ENCODE results near the gene OSGIN1.
"Not testable (repeated sequence)": the region's sequence is repeated elsewhere in the genome, so short reads cannot be mapped to it uniquely, and the experiment has no call there.

Gene OSGIN1

DNA sequence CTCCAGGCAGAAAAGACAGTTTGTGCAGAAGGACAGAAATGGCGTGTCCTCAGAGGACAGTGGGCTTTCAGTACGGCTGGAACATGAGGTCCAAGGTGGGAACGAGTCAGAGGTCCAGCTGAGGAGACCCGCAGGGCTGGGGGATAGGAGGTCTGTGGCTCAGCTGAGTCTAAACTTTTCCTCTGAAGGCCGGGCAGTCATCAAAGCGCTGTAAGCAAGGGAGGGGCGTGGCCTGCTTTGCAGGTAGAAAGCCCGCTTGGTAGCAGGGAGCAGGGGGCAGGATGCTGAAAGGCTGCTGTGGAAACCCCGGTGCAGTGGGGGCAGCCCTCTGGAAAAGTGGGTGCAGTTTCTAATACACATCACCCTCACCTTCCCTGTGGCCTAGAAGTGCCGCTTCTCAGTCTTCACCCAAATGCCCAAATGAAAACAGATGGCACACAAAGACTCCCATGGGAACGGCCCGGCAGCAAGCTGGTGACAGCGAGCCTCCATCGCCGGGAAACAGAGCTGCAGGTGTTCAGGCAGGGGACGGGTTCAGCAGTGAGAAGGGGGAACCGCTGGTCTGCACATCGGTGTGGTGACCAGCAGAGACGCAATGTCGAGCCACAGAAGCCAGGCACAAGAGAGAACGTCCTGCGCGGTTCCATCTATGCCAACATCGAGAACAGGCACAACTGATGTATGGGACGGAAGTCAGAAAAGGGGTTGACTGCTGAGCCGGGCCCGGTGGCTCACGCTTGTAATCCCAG lies 12.2 kb upstream of the OSGIN1 start:
- DNase-seq (ENCODE audit: low read depth, low spot score): no peak

DNA sequence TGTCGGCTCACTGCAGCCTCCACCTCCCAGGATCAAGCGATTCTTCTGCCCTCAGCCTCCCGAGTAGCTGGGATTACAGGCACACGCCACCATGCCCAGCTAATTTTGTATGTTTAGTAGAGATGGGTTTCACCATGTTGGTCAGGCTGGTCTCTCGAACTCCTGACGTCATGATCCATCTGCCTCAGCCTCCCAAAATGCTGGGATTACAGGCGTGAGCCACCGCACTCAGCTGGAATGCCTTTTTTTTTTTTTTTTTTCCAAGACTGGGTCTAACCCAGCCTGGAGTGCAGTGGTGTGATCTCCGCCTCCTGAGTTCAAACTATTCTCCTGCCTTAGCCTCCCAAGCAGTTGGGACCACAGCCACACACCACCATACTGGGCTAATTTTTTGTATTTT lies 11.5 kb upstream of the OSGIN1 start:
- DNase-seq (ENCODE audit: low read depth, low spot score): not testable (repeated sequence)

DNA sequence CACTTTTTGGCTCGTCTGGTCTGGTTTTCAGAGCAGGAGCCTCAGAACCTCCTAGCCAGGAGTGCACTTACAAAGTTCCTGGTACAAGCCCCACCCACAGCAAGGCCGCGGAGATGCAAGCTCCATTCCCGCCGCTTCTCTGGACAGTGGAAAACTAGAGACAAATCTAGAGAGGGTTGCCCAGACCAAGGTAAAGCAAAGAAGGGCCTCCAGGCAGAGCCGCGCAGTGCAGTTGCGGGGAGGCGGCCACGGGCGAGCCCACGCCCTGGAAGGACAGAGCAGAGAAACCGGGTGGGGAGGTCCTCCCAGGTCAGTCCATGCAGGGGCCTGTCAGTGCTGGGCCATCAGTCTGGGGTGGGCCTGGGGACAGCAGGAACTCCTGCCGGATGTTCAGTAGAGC lies 11.0 kb upstream of the OSGIN1 start:
- DNase-seq (ENCODE audit: low read depth, low spot score): no peak

DNA sequence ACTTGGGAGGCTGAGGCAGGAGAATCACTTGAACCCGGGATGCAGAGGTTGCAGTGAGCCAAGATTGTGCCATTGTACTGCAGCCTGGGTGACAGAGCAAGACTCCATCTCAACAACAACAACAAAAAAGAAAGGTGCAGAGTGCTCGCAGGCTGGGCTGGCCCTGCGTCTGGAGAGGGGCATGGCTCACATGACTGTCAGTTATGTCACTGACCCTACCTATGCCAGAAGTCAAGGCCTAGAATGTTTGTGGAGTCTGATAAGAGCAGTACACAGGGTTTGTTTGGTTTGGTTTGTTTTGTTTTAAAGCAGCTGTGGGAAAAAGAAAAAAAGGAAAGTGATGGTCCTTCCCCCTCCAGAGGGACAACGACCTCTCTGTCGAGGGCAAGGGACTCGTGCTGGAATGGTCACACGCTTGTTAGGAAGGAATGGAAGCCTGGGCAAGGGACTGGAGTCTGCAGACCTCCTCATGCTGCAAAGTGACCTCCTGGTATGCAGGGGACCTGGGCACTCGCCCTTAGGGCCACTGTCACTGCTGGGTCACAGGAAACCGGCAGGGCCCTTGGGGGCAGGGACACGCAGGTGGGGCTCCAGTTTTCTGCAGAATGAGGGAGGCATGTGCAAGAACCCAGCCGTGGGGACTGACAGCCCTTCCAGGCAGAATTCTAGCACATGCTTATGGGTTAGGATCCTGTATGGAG lies 10.1 kb upstream of the OSGIN1 start:
- no peak for DNase-seq (ENCODE audit: low read depth, low spot score)

DNA sequence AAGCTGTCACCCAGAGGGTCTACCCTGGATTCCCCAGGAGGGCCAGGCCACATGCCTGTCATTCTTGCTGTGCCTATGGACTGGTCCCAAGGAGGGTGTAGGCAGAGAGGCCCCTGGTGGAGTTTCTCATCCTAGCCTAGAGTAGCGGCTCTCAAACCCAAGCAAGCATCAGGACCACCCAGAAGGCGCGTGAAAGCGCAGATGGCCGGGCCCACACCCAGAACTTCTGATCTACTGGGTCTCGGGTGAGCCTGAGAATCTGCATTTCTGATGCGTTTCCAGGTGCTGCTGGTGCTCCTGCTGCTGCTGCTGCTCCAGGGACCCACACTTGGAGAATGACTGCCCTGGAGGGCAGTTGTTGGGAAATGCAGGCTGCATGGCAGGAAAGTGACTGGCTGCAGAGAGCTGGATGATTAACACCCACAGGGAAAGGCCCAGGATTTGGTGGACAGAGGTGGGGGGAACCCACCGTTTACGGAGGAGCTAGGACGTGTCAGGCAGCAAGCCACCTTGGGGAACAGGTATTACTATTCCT lies 9.5 kb upstream of the OSGIN1 start:
- DNase-seq (ENCODE audit: low read depth, low spot score): no peak

DNA sequence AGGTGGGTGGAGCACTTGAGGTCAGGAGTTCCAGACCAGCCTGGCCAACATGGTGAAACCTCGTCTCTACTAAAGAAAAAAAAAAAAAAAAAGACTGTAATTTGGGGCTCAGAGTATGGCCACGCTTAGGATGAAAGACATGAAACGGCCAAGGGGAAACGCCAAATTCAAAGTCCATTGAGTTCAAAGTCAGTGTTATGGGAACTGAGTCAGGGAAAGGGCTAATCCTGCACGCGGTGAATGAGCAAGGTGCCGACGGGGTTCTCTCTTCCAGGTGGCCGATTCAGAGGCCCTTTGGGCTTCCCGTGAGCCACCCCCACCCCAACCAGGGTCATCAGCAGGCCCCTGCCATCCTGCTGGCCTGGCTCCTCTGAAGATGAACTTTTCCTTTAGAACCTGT lies 7.5 kb upstream of the OSGIN1 start:
- no peak for DNase-seq (ENCODE audit: low read depth, low spot score)

DNA sequence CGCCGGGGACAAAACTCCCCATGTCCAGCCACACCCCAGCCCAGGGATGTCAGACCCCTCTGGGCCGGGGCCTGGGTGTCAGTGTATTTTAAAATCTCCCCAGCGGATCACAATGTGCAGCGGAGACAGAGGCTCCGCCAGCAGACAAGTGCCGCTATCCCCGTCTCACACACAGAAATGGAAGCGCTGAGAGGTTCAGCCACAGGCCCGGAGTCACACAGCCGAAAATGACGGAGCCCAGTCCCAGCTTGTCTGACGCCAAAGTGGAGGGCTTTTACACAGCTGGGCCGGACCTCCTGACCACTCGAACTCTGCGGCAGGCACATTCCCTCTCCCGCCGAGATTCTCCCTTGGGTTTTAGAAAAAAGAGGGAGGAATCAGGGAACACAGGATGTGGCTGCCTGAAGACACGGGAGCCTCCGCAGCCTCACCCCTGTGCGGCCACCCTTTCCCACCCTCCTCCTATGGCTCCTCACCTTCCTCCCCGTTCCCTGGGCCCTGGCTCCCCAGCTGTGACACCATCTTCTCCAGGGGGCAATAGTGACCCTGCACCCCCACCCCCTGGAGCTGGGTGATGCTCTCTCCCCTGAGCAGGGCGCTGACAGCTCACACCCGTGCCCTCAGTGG lies 6.8 kb upstream of the OSGIN1 start:
- DNase-seq (ENCODE audit: low read depth, low spot score): no peak

DNA sequence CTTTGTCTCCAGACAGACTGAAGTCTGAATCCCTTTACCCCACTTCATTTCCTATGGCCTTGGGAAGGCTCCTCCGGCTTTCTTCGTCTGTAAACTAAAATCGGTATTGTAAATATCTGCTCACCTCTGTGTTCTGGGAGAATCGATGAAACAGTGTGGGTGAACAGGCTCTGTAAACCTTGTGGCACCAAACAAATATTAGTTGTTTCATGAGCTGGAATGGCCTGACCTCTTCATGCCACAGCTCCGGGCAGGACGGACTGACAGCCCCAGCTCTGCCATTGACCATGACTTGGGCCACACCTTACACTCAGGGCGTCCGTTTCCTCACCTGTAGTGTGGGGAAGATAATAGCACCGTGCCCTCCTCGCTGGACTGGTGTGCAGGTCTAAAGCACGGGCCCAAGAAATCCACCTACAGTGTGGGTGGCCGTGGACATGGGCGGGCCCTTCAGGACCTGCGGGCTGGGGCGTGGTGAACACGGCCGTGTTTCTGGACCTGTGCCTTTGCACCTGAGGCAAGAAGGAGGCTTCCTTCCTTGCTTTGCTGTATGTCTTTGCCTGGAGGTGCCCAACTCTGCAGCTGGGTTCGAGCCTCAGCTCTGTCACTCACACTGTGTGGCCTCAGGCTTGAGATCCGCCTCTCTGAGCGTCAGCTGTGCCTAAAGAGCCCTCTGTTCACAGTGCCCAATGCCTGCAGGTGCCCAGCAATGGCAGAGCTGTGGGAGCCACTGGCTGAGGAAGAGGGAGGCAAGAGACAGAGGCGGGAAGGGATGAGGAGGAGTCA lies 6.1 kb upstream of the OSGIN1 start:
- no peak for DNase-seq (ENCODE audit: low read depth, low spot score)

DNA sequence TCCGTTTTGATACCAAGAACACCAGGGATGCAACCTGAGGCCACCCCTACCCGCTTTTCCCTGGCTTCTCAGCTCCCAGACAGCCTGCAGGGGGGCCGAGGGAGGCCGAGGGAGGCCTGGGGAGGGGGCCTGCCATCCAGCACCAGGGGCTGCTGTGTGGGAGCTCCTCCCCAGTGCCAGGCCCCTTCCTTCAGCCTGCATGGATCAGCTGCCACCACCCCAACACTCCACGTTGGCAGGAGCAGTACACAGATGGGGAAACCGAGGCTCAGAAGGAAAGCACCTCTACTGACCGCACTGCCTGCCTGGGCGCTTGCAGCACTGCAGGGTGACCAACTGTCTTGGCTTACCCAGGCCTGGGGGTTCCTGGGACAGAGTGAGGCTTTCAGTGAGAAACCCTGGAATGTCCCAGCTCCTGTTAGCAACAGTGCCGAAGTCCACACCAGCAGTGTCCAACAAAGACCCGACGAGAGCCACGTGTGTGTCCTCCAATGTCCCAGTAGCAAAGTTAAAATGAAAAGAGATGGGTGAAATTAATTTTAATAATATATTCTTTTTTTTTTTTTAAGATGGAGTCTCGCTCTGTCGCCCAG lies 5.3 kb upstream of the OSGIN1 start:
- DNase-seq (ENCODE audit: low read depth, low spot score): no peak

DNA sequence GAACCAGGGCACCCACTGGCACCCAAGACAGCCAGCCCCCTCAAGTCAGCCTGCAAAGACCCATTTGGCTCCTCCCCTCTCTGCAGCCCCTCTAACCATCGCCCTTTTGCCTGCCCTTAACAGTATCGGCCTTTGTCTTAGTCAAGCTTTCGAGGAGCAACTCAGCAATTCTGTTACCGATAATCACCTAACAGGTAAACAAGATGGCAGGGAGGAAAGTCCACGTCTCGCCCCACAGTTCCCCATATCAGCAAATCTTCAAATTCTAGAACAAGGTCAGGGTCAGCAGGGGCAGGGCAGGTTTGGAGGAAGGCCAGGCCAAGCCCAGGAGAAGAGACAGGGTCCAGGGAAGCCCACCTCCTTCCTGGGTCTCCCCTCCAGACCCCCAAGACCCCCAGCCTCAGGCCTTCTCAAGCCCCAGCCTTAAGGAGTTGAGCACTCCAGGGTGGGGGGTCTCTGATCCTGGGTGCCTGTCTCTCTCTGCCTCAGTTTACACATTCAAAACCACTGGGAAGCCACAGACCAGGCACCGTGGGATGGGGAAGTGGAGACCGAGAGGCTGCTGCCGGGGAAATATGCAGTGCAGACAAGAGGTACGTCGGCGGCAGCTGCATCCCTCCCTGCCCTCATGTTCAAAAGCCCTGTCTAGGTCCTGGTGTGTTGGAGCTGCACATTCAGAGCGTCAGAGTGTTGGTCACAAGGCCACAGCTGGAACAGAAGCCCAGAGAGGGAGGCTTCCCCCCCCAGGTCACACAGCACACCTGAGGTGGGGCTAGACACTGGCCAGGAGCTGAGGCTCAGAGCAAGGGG lies 3.9 kb upstream of the OSGIN1 start:
- no peak for DNase-seq (ENCODE audit: low read depth, low spot score)

DNA sequence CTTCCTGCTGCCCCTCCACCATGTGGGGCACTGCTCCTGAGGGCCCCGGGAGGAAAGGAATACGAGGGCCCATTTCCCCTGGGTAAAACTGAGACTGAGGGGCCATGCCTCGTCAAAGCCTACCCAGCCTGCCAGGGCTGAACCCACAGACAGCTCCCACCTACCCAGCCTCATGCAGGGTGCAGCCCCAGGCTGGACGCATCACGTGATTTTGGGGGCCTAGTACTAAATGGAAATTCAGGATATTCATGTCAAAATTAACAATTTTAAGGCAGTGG lies 3.4 kb upstream of the OSGIN1 start:
- no peak for DNase-seq (ENCODE audit: low read depth, low spot score)

DNA sequence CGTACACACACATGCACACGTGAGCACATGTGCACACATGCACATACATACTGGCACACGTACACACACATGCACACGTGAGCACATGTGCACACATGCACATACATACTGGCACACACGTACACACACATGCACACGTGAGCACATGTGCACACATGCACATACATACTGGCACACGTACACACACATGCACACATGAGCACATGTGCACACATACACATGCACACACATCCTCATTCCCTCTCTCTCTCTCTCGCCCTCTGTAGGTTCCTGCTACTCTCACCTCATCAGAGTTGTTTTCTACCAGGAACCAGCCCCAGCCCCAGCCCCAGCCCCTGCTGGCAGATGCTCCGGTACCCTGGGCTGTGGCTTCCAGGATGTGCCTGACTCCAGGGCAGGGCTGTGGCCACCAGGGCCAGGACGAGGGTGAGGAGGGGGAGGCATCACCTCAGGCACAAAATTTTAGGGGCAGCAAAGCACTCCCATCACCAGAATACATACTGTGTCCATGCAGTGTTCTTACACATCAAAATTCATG lies 2.1 kb upstream of the OSGIN1 start:
- not testable (repeated sequence) for DNase-seq (ENCODE audit: low read depth, low spot score)

DNA sequence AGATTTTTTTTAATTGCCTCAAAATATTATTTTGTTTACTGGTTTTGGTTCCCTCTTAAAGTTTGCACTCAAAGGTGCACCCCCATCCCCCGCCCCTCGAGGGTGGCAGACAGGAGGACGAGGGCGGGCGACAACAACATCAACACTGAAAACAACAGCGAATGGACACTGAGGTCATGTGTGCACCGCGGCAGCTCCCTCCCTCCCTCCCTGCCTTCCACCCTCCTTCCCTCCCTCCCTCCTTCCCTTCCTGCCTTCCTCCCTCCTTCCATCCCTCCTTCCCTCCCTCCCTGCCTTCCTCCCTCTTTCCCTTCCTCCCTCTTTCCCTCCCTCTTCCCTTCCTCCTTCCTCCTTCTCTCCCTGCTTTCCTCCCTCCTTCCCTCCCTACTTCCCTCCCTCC lies 1.5 kb upstream of the OSGIN1 start:
- DNase-seq (ENCODE audit: low read depth, low spot score): no peak

DNA sequence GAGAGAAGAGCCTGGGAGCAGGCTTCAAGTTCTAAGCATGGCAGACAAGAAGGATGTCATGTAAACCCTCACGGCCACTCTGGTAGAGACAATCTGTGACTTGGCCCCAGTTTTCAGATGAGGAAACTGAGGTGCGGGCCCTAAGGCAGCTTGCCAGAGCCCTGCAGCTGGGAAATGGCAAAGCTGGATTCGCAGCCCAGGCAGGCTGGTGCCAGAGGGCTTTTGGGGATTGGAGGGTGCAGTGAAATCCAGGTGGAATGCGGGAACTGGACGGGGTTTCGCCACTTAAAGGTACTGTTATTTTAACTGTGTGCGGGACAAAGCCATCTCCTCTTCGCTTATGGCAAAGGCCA lies 477 bp upstream of the OSGIN1 start:
- no peak for DNase-seq (ENCODE audit: low read depth, low spot score)

DNA sequence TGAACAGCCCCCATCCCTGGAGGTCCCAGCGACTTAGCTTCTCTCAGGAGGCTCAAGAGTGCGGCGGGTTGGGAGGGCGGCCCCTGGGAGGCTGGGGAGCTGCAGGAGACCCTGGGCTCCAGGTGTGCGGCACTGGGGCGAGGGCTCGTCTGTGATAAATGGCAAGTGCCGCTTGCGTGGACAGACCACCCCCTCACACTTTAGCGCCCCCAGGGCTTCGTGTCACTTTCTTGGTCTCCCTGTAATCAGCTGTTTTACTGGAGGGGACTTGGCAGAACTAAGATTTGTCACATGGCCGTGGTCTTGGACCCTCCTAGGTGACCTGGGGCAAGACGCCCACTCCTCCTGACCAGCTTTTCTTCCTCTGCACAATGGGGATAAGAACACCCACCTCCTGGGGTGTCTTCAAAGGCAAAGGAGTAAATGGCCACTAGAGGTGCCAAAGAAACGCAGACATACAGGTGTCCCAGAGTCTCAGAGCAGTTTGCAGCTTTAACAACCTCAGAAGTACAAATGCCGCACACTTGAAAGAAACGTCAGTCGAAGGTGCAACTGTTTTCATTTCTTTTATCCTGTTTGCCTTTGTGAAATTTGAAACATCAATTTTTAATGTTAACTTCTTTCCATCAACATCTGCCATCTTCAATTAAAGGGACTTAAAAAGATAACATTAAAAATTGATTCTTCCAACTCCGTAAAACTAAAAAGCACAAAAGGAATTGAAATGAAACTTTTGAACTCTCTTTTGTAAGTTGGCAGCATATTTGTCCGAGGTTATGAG lies 946 bp downstream of the OSGIN1 start:
- no peak for DNase-seq (ENCODE audit: low read depth, low spot score)

DNA sequence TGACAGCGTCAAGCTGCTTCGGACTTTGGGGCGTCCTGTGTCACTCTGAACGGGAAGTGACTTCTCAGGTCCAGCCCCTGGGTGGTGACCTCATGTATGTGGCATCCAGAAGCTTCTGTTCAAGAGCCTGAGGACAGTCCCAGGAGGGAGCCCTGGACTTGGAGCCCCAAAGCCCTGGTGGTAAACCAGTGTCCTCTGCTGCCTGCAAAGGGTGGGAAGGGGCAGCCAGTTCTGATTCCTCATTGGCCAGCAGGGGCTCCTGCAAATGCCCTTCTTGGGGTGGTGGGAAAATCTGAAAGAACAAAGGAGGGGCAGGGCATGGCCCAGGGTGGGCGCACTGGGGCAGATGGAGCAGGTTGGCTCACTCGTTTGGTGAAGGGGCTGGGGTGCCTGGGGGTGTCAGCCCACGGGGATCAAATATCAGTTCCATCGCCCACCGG lies 1.6 kb downstream of the OSGIN1 start:
- no peak for DNase-seq (ENCODE audit: low read depth, low spot score)

DNA sequence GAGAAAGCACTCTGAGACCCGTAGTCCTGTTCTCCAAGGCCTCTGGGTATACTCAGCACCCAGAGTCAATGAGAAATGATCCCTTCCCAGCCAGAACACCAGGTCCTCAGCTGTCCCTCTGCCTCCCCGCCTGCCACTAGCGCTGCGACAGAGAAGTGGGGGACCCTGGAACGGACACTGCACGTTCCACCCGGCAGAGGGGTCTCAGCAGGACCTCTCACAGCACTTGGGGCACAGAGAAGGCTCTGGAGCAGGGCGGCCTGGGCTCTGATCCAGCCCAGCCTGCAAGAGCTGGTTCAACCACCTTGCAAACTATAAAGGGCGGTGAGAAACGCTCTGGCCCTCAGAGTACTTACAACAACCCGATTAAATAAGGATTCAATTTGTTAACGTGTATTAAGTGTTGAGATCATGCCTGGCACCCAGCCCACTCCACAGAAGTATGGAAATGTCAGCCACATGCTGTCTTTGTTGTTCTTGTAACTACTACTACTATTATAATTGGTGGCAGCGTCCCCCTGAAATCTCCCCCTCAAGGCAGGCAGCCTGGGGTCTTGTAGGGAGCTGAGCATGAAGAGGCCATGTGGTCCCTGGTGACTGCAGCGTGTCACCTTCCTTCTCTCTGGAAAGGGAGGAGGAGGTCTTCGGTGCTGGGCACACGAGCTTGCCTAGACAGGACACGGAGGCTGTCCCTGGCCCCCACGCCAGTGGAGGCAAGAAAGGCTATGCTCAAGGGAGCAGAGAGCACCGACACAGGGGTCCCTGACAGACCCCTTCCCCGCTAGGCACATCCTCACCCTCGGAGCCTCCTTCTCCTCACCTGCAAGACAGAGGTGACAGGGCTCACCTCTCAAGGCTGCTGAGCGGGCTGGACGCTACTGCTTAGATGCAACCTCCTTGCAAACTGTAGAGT lies 2.4 kb downstream of the OSGIN1 start:
- DNase-seq (ENCODE audit: low read depth, low spot score): no peak

DNA sequence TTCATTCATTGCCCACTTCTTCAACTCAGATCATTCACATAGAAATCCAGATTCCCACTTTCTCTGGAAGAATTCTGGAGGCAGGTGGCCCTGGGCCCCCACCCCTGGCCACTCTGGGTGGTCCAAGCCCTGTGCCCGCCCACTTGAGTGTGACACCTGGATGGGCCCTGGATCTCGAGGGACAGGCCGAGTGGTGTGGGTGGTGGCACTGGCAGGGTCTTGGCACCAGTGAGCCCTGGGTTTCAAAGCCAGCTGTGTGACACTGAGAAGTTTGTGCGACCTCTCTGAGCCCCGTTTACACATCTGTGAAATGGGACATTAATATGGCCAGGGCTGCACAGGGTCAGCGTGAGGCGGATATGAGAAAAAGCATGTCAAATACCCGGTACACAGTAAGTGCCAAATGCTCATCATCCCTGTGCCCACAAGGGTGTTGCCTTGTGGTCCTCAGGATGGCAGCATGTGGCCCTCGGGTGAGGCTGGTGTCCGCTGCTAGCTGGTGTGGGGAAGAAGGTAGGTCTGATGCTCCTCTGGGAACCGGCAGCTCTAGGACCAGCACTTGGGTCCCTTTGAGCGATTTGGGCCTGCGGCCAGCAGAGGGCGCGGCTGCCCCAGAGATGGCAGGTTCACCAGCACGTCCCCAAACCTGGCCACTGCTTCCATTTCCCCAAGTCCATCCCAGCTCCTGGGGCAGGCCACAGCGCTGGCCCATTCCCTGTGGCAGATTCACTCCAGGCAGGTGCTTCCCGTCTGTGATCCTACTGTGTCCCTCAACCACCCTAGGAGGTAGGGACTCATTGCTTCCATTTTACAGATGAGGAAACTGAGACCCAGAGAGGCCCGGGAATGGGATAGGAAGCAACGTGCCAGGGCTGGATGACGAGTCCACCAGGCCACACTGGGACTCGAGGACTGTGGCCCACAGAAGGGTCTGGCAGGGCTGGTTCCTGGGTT lies 3.6 kb downstream of the OSGIN1 start:
- peak; percentile 39 for DNase-seq (ENCODE audit: low read depth, low spot score)

Measured in activated naive CD8-positive, alpha-beta T cell treated with anti-CD3 and anti-CD28 coated beads, Interleukin-2, amount 50 U/mL, for 16 hours (primary cell).